ENCODE measurements around the gene AAK1.

Gene AAK1

DNA sequence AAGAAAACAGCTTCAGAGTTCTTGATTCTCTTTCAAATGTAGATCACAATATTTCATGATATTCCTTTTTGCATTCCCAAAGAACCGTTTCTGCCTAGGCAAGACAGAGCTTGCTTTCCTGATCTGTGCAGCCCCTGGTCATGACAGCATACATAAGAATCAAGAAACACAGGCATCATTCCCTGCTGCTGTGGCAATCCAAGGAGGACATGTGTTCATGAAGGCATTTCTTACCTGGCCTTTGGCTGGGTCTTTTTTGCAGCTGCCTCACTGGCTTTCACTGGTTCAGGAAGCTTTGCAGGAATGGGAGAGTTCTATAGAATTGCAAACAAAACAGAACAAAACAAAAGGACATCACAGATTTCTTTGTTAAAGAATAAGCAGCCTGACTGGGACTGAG is 118.7 kb downstream of the AAK1 start:
- H3K4me3 ChIP-seq (ENCODE audit: control insufficient read depth, low read depth, low read length): no peak overlapping the region
- DNase-seq (ENCODE audit: low read depth): no peak
- TF ChIP-seq, protein P1, sequence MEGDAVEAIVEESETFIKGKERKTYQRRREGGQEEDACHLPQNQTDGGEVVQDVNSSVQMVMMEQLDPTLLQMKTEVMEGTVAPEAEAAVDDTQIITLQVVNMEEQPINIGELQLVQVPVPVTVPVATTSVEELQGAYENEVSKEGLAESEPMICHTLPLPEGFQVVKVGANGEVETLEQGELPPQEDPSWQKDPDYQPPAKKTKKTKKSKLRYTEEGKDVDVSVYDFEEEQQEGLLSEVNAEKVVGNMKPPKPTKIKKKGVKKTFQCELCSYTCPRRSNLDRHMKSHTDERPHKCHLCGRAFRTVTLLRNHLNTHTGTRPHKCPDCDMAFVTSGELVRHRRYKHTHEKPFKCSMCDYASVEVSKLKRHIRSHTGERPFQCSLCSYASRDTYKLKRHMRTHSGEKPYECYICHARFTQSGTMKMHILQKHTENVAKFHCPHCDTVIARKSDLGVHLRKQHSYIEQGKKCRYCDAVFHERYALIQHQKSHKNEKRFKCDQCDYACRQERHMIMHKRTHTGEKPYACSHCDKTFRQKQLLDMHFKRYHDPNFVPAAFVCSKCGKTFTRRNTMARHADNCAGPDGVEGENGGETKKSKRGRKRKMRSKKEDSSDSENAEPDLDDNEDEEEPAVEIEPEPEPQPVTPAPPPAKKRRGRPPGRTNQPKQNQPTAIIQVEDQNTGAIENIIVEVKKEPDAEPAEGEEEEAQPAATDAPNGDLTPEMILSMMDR (conservative IDR thresholded peaks at IDR 0.05; ENCODE audit: control insufficient read depth, insufficient read depth, low read depth, low read length): no peak

DNA sequence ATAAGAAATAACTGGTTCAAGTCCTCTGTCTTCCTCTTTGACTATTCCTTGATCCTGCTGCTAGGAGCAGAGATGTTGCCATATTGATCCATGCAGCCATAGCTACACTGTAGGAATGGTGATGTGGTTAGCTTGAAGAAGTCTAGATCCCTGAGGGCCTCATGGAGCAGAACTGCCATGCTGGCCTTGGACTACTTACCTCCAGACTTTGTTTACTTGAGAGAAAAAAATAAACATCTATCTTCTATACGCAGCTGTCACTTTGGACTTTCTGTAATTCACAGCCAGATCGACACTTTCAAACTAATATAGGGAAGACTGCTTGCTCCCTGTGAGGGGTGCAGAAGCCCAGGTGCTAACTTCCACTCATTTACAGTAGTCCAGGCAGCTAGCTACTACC is 121.8 kb downstream of the AAK1 start:
- no peak overlapping the region for H3K4me3 ChIP-seq (ENCODE audit: control insufficient read depth, low read depth, low read length)
- DNase-seq (ENCODE audit: low read depth): no peak
- TF ChIP-seq, protein P1 (conservative IDR thresholded peaks at IDR 0.05; ENCODE audit: control insufficient read depth, insufficient read depth, low read depth, low read length): no peak

DNA sequence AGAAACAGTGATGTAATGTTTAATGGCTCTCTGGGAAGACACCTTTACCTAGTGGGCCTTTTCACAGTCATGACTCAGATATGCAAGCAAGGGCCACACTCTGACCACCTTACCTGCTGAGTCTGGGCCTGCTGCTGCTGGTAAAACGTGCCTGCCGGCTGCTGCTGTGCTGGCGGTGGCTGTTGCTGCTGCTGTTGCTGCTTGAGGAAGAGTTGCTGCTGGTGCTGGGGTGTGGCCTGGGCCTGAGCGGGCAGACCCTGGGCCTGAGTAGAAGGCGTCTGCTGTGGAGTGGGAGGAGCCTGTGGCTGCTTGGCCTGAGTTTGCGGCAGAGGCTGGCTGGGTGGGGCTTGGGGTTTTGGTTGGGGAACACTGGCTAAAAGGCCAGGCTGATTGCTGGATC is 124.7 kb downstream of the AAK1 start:
- no peak for DNase-seq (ENCODE audit: low read depth)
- H3K4me3 ChIP-seq (ENCODE audit: control insufficient read depth, low read depth, low read length): no peak overlapping the region
- TF ChIP-seq, protein P1 (conservative IDR thresholded peaks at IDR 0.05; ENCODE audit: control insufficient read depth, insufficient read depth, low read depth, low read length): no peak

DNA sequence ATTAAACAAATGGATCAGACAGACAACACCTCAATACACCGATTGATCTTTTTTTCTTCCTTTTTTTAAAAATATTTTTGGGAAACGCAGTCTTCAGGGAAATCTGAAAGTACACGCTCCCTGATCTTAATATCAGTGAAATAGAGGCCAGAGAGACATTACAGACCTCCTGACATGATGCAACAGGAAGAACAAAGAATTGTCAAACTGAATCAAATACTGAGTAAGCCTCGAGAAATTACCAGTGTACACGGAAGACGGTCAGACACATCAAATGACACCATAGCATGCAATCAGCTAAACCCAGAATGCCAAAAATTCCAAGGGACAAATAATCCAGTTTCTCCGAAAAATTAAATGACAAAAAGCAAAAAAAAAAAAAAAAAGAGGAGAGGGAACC is 126.1 kb downstream of the AAK1 start:
- TF ChIP-seq, protein P1 (conservative IDR thresholded peaks at IDR 0.05; ENCODE audit: control insufficient read depth, insufficient read depth, low read depth, low read length): no peak
- peak; percentile 40 for DNase-seq (ENCODE audit: low read depth)
- no peak overlapping the region for H3K4me3 ChIP-seq (ENCODE audit: control insufficient read depth, low read depth, low read length)

DNA sequence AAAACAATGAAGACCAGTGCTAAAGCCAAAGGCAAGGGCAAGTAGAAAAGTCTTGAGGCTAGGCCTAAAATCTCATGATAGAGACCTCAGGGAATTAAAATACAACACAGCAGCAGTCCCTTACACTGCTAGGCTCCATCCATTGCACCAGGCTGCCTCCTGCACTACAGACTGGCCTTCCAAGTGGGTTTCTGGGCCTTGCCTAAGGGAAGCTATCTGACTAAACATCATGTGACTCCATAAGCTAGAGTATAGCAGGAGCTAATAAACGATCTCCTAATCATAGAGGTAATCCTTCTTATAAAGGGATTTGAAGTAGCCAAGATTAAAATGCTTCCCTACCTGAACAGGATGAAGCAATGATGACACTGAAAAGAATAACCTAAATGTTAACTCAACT is 128.7 kb downstream of the AAK1 start:
- TF ChIP-seq, protein P1 (conservative IDR thresholded peaks at IDR 0.05; ENCODE audit: control insufficient read depth, insufficient read depth, low read depth, low read length): no peak
- H3K4me3 ChIP-seq (ENCODE audit: control insufficient read depth, low read depth, low read length): no peak overlapping the region
- peak; percentile 35 for DNase-seq (ENCODE audit: low read depth)

DNA sequence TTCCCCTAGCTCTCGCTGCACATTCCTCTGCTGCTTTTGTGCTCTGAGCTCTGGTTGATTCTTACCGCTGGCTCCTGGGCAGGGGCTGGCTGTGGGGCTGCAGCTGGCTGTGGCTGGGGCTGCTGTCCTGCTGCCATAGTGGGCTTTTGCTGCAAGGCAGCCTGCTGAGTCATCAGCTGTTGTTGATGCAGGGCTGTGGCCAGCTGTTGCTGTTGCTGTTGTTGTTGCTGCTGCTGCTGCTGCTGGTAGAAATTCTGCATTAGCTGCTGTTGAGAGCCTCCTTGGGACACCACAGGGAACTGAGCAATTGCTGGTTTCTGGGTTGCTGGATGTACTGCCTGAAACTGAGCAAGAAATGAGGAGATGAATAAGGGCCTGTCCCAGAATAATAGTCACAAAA is 129.1 kb downstream of the AAK1 start:
- peak; percentile 75 for DNase-seq (ENCODE audit: low read depth)
- no peak overlapping the region for H3K4me3 ChIP-seq (ENCODE audit: control insufficient read depth, low read depth, low read length)
- TF ChIP-seq, protein P1 (conservative IDR thresholded peaks at IDR 0.05; ENCODE audit: control insufficient read depth, insufficient read depth, low read depth, low read length): no peak

DNA sequence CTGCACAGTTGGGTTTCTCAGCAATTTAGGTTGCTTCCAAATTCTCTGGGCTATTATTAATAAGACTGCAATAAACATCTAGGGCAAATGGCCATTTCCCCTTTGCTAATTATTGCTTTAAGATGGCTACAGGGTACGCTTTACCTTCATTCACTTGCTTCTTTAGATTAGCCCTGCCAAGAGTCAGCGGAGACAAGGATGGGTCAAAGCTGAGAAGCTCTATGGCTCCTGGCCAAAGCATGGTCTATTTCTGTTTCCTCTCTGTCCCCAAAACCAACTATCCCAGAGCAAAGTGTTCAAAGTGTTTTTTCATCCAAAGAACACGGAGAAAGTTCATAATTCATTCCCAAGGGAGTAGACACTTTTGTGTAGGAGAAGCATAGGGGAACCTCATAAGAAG is 131.1 kb downstream of the AAK1 start:
- TF ChIP-seq, protein P1 (conservative IDR thresholded peaks at IDR 0.05; ENCODE audit: control insufficient read depth, insufficient read depth, low read depth, low read length): no peak
- no peak for DNase-seq (ENCODE audit: low read depth)
- no peak overlapping the region for H3K4me3 ChIP-seq (ENCODE audit: control insufficient read depth, low read depth, low read length)

Measured in fibroblast of mammary gland (primary cell).